ENCODE measurements around the gene FBXO21.
"Not testable (repeated sequence)": the region's sequence is repeated elsewhere in the genome, so short reads cannot be mapped to it uniquely, and the experiment has no call there.

Gene FBXO21

GRCh38 chr12:117101953-117102799 lies 88.1 kb downstream of the FBXO21 start:
- DNase-seq, result no peak

GRCh38 chr12:117100851-117101673 lies 89.2 kb downstream of the FBXO21 start:
- DNase-seq, result no peak

GRCh38 chr12:117100251-117100650 lies 90.0 kb downstream of the FBXO21 start:
- DNase-seq, result no peak

GRCh38 chr12:117098361-117099217 lies 91.7 kb downstream of the FBXO21 start:
- no peak for DNase-seq

- no peak for DNase-seq
Observed at GRCh38 chr12:117098024-117098360, 92.3 kb downstream of the FBXO21 start.

GRCh38 chr12:117097159-117097558 lies 93.1 kb downstream of the FBXO21 start:
- DNase-seq, result no peak

- DNase-seq, result no peak
Observed at GRCh38 chr12:117096501-117097042, 93.7 kb downstream of the FBXO21 start.

GRCh38 chr12:117095191-117095590 lies 95.1 kb downstream of the FBXO21 start:
- DNase-seq, result not testable (repeated sequence)

- DNase-seq, result no peak
Observed at GRCh38 chr12:117093918-117094630, 96.2 kb downstream of the FBXO21 start.

GRCh38 chr12:117093431-117093830 lies 96.8 kb downstream of the FBXO21 start:
- DNase-seq, result no peak

- no peak for DNase-seq
Observed at GRCh38 chr12:117092886-117093285, 97.4 kb downstream of the FBXO21 start.

GRCh38 chr12:117092511-117092780 lies 97.8 kb downstream of the FBXO21 start:
- DNase-seq, result no peak

All from amniotic stem cell (primary cell).